AG04449 (cell line): ENCODE measurements around the gene ADCK2.
"Not testable (repeated sequence)": the region's sequence is repeated elsewhere in the genome, so short reads cannot be mapped to it uniquely, and the experiment has no call there.

Experiments used
- CTCF ChIA-PET: fragments of 350-600 bp; formaldehyde crosslinking; extraction: SDS; loops from one replicate; lab custom pipeline; 2021; ENCODE audit warnings: antibody characterized with exemption; lab: Yijun Ruan, JAX
- POLR2A ChIA-PET: fragments of 400-600, 350-600 bp; formaldehyde crosslinking; extraction: SDS; loops from one replicate; lab custom pipeline; 2020; ENCODE audit warnings: antibody characterized with exemption, inconsistent platforms; lab: Yijun Ruan, JAX
- DNase-seq: peaks from one replicate; pipeline ENCODE4 v3.0.0-alpha.2; 2010; ENCODE audit warnings: low read depth, low spot score
- H3K4me3 ChIP-seq: 2 replicates; pipeline ENCODE4 v1.5.1; 2011; ENCODE audit warnings: low read depth, mild to moderate bottlenecking, control low read depth, low read length
- TF ChIP-seq, protein P1 (sequence below): IDR thresholded peaks from one replicate; pipeline ENCODE4 v1.5.1; 2011; ENCODE audit warnings: mild to moderate bottlenecking, moderate library complexity, low read length, control low read depth, inconsistent platforms; ENCODE audit not compliant: insufficient read depth; ENCODE audit errors: missing control alignments

Gene ADCK2

GRCh38 chr7:140675726-140676125 is 3.0 kb downstream of the ADCK2 start:
- TF ChIP-seq, protein P1, sequence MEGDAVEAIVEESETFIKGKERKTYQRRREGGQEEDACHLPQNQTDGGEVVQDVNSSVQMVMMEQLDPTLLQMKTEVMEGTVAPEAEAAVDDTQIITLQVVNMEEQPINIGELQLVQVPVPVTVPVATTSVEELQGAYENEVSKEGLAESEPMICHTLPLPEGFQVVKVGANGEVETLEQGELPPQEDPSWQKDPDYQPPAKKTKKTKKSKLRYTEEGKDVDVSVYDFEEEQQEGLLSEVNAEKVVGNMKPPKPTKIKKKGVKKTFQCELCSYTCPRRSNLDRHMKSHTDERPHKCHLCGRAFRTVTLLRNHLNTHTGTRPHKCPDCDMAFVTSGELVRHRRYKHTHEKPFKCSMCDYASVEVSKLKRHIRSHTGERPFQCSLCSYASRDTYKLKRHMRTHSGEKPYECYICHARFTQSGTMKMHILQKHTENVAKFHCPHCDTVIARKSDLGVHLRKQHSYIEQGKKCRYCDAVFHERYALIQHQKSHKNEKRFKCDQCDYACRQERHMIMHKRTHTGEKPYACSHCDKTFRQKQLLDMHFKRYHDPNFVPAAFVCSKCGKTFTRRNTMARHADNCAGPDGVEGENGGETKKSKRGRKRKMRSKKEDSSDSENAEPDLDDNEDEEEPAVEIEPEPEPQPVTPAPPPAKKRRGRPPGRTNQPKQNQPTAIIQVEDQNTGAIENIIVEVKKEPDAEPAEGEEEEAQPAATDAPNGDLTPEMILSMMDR = no peak
- DNase-seq = no peak
- CTCF ChIA-PET = interaction anchor here (1.0 to 4.8 kb wide), 20 partner anchors 10 to 1108 kb away, joined by 3 to 39 read pairs (median 4); partner anchors contain the start of gene MRPS33
- H3K4me3 ChIP-seq = no peak overlapping the region
- POLR2A ChIA-PET = interaction anchor here (1.0 kb wide), 1 partner anchor 22 kb away, joined by 4 read pairs; no protein-coding TSS in a partner anchor

- POLR2A ChIA-PET = no interaction called here
- TF ChIP-seq, protein P1 = no peak
- CTCF ChIA-PET = interaction anchor here (1.0 to 4.8 kb wide), 10 partner anchors 9 to 972 kb away, joined by 3 to 39 read pairs (median 7); partner anchors contain the start of gene MRPS33
- no peak overlapping the region for H3K4me3 ChIP-seq
- DNase-seq = no peak
Measured at GRCh38 chr7:140676306-140676705, 3.6 kb downstream of the ADCK2 start.

- POLR2A ChIA-PET, H3K4me3 ChIP-seq, DNase-seq: not testable (repeated sequence)
- CTCF ChIA-PET = interaction anchor here (1.2 to 4.8 kb wide), 4 partner anchors 9 to 856 kb away, joined by 3 to 39 read pairs (median 24); partner anchors contain the start of gene MRPS33
Measured at GRCh38 chr7:140676956-140677355, 4.2 kb downstream of the ADCK2 start.

DNA sequence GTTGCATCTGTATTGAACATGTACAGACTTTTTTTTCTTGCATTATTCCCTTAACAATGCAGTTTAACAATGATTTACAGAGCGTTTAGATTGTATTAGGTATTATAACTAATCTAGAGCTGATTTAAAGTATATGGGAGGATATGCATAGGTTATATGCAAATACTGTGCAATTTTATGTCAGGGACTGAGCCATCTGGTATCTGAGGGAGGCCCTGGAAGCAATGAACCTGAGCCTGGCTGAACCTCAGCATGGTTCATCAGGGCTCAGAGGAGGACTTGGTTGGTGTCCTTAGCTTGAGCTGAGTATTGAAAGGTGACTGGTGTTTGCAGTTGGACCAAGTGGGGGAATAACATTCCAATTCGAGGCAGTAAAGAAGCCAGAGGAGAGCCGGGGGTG is 4.8 kb downstream of the ADCK2 start:
- DNase-seq = no peak
- POLR2A ChIA-PET = no interaction called here
- CTCF ChIA-PET = interaction anchor here (2.4 to 4.8 kb wide), 2 partner anchors 8 to 856 kb away, joined by 13 to 35 read pairs; no protein-coding TSS in a partner anchor
- H3K4me3 ChIP-seq = no peak overlapping the region
- TF ChIP-seq, protein P1 = no peak

- DNase-seq = no peak
- TF ChIP-seq, protein P1 = no peak
- ChIA-PET POLR2A (no interaction called here), CTCF (interaction anchor here (1.9 to 2.4 kb wide), 2 partner anchors 333 to 855 kb away, joined by 7 to 13 read pairs; no protein-coding TSS in a partner anchor)
- no peak overlapping the region for H3K4me3 ChIP-seq
Measured at GRCh38 chr7:140678081-140678815, 5.5 kb downstream of the ADCK2 start.

- CTCF ChIA-PET = interaction anchor here (1.9 kb wide), 1 partner anchor 332 kb away, joined by 7 read pairs; no protein-coding TSS in a partner anchor
- no peak for DNase-seq
- H3K4me3 ChIP-seq = no peak overlapping the region
- TF ChIP-seq, protein P1 = no peak
- POLR2A ChIA-PET = no interaction called here
Measured at GRCh38 chr7:140678816-140679130, 6.0 kb downstream of the ADCK2 start.

DNA sequence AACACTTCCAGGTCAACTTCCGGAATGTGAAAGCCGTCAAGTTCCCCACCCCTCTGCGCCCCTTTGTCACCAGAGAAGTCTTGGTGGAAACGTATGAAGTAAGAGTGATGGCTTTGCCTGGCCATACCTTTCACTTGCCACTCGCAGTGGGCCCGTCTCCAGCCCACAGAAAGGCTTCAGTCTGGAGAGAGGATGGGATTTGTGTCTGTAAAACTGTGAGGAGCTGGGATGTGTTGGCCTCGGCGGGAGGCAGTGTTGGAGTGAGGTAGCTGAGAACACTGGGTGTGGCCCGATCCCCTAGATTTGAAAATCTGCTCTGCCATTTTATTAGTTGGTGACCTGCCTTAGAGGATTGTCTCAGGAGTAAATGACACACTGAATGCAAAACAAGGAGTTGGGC is 6.4 kb downstream of the ADCK2 start:
- DNase-seq = no peak
- ChIA-PET CTCF (interaction anchor here (1.9 kb wide), 1 partner anchor 332 kb away, joined by 7 read pairs; no protein-coding TSS in a partner anchor), POLR2A (no interaction called here)
- TF ChIP-seq, protein P1 = no peak
- no peak overlapping the region for H3K4me3 ChIP-seq
